ENCODE data around the gene YEATS4.

Gene YEATS4

GRCh38 chr12:69431591-69432222, 72.2 kb downstream of the YEATS4 start:
- no peak for TF ChIP-seq EP300 (IDR thresholded peaks at IDR 0.05; ENCODE audit: borderline replicate concordance)
- TF ChIP-seq NFIC (IDR thresholded peaks at IDR 0.05) = no peak
- TF ChIP-seq USF1 (IDR thresholded peaks at IDR 0.05) = no peak
- TF ChIP-seq YY1 (IDR thresholded peaks at IDR 0.05; ENCODE audit: low read depth) = no peak
- TF ChIP-seq ZBTB7A (IDR thresholded peaks at IDR 0.05; ENCODE audit: low read depth) = no peak
- TF ChIP-seq TAF1 (IDR thresholded peaks at IDR 0.05; ENCODE audit: low read depth) = no peak
- TF ChIP-seq, protein P1, sequence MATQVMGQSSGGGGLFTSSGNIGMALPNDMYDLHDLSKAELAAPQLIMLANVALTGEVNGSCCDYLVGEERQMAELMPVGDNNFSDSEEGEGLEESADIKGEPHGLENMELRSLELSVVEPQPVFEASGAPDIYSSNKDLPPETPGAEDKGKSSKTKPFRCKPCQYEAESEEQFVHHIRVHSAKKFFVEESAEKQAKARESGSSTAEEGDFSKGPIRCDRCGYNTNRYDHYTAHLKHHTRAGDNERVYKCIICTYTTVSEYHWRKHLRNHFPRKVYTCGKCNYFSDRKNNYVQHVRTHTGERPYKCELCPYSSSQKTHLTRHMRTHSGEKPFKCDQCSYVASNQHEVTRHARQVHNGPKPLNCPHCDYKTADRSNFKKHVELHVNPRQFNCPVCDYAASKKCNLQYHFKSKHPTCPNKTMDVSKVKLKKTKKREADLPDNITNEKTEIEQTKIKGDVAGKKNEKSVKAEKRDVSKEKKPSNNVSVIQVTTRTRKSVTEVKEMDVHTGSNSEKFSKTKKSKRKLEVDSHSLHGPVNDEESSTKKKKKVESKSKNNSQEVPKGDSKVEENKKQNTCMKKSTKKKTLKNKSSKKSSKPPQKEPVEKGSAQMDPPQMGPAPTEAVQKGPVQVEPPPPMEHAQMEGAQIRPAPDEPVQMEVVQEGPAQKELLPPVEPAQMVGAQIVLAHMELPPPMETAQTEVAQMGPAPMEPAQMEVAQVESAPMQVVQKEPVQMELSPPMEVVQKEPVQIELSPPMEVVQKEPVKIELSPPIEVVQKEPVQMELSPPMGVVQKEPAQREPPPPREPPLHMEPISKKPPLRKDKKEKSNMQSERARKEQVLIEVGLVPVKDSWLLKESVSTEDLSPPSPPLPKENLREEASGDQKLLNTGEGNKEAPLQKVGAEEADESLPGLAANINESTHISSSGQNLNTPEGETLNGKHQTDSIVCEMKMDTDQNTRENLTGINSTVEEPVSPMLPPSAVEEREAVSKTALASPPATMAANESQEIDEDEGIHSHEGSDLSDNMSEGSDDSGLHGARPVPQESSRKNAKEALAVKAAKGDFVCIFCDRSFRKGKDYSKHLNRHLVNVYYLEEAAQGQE (IDR thresholded peaks at IDR 0.05; ENCODE audit: low read depth) = no peak
- TF ChIP-seq TEAD4 (IDR thresholded peaks at IDR 0.05) = no peak
- TF ChIP-seq TCF12 (IDR thresholded peaks at IDR 0.05; ENCODE audit: low read depth) = no peak
- no peak for TF ChIP-seq CEBPB (IDR thresholded peaks at IDR 0.05)
- no peak for TF ChIP-seq CREB1 (IDR thresholded peaks at IDR 0.05; ENCODE audit: low read depth)
- TF ChIP-seq, protein P2, sequence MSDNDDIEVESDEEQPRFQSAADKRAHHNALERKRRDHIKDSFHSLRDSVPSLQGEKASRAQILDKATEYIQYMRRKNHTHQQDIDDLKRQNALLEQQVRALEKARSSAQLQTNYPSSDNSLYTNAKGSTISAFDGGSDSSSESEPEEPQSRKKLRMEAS (IDR thresholded peaks at IDR 0.05) = no peak

GRCh38 chr12:69433653-69434052, 74.1 kb downstream of the YEATS4 start:
- TF ChIP-seq, protein P1 (IDR thresholded peaks at IDR 0.05; ENCODE audit: low read depth) = no peak
- TF ChIP-seq CEBPB (IDR thresholded peaks at IDR 0.05) = no peak
- TF ChIP-seq, protein P2 (IDR thresholded peaks at IDR 0.05) = no peak
- TF ChIP-seq EGR1 (IDR thresholded peaks at IDR 0.05) = no peak
- TF ChIP-seq NFIC (IDR thresholded peaks at IDR 0.05) = no peak
- TF ChIP-seq USF1 (IDR thresholded peaks at IDR 0.05) = no peak
- TF ChIP-seq RAD21 (IDR thresholded peaks at IDR 0.05; ENCODE audit: low read depth) = no peak
- no peak for TF ChIP-seq TAF1 (IDR thresholded peaks at IDR 0.05; ENCODE audit: low read depth)
- TF ChIP-seq CREB1 (IDR thresholded peaks at IDR 0.05; ENCODE audit: low read depth) = no peak
- no peak for TF ChIP-seq YY1 (IDR thresholded peaks at IDR 0.05; ENCODE audit: low read depth)
- TF ChIP-seq TEAD4 (IDR thresholded peaks at IDR 0.05) = no peak
- TF ChIP-seq FOXM1 (IDR thresholded peaks at IDR 0.05; ENCODE audit: borderline replicate concordance, low read depth) = no peak
- TF ChIP-seq EP300 (IDR thresholded peaks at IDR 0.05; ENCODE audit: borderline replicate concordance) = no peak
- TF ChIP-seq TCF12 (IDR thresholded peaks at IDR 0.05; ENCODE audit: low read depth) = no peak

GRCh38 chr12:69435644-69436043, 76.1 kb downstream of the YEATS4 start:
- TF ChIP-seq EP300 (IDR thresholded peaks at IDR 0.05; ENCODE audit: borderline replicate concordance) (no peak), CEBPB (IDR thresholded peaks at IDR 0.05) (no peak), CREB1 (IDR thresholded peaks at IDR 0.05; ENCODE audit: low read depth) (no peak), TEAD4 (IDR thresholded peaks at IDR 0.05) (no peak), RAD21 (IDR thresholded peaks at IDR 0.05; ENCODE audit: low read depth) (no peak), ZBTB7A (IDR thresholded peaks at IDR 0.05; ENCODE audit: low read depth) (no peak), EGR1 (IDR thresholded peaks at IDR 0.05) (no peak), YY1 (IDR thresholded peaks at IDR 0.05; ENCODE audit: low read depth) (no peak), NFIC (IDR thresholded peaks at IDR 0.05) (no peak), USF1 (IDR thresholded peaks at IDR 0.05) (no peak), TAF1 (IDR thresholded peaks at IDR 0.05; ENCODE audit: low read depth) (no peak), TCF12 (IDR thresholded peaks at IDR 0.05; ENCODE audit: low read depth) (no peak), FOXM1 (IDR thresholded peaks at IDR 0.05; ENCODE audit: borderline replicate concordance, low read depth) (no peak)
- TF ChIP-seq, protein P2 (IDR thresholded peaks at IDR 0.05) = no peak
- TF ChIP-seq, protein P1 (IDR thresholded peaks at IDR 0.05; ENCODE audit: low read depth) = no peak

Data from Ishikawa (cell line).